Measurements from ENCODE around the gene PPP4R3B. TPM values are rescaled to one million over a fixed set of nuclear protein-coding genes. Genes with fewer than 3 reads are reported as not detected.

PPP4R3B gene
- total and polyA plus RNA-seq, 4 donors = 17.4 to 57.7 (median 30.9) TPM

DNA sequence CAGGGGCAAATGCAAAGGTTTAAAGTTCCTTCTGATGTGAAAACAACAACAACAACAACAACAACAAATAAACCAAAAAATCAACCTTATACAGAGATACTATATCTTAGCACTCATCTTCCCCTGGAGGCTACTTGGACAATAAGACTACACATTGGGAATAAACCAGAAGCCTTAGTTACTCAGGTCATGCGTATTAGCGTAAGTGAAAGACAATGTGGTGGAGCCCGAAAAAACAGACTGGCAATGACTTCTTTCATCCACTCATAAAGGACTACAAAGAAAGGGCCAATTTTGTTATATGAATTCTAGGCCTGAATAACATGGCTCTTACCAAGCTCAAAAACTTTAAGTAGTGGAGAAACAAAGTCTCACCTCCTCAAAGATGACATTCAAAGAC is 19.4 kb upstream of the PPP4R3B start (continued):
- TF ChIP-seq, protein P1, sequence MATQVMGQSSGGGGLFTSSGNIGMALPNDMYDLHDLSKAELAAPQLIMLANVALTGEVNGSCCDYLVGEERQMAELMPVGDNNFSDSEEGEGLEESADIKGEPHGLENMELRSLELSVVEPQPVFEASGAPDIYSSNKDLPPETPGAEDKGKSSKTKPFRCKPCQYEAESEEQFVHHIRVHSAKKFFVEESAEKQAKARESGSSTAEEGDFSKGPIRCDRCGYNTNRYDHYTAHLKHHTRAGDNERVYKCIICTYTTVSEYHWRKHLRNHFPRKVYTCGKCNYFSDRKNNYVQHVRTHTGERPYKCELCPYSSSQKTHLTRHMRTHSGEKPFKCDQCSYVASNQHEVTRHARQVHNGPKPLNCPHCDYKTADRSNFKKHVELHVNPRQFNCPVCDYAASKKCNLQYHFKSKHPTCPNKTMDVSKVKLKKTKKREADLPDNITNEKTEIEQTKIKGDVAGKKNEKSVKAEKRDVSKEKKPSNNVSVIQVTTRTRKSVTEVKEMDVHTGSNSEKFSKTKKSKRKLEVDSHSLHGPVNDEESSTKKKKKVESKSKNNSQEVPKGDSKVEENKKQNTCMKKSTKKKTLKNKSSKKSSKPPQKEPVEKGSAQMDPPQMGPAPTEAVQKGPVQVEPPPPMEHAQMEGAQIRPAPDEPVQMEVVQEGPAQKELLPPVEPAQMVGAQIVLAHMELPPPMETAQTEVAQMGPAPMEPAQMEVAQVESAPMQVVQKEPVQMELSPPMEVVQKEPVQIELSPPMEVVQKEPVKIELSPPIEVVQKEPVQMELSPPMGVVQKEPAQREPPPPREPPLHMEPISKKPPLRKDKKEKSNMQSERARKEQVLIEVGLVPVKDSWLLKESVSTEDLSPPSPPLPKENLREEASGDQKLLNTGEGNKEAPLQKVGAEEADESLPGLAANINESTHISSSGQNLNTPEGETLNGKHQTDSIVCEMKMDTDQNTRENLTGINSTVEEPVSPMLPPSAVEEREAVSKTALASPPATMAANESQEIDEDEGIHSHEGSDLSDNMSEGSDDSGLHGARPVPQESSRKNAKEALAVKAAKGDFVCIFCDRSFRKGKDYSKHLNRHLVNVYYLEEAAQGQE (IDR thresholded peaks at IDR 0.05) = no peak
- no peak for TF ChIP-seq RAD21 (IDR thresholded peaks at IDR 0.05)
- TF ChIP-seq HNF4A (conservative IDR thresholded peaks at IDR 0.05) = no peak

- no peaks in the 10 kb centered on the region for H3K27me3 ChIP-seq (ENCODE audit: control insufficient read depth in 4 of 4, insufficient read depth in 4 of 4, low read length in 3 of 4)
- WGBS = 96% methylated on average over 2 of the region's 2 CpGs
- peaks cover 0 to 5% (median 0%) of the 10 kb centered on the region in 4 donors for H3K36me3 ChIP-seq (ENCODE audit: control insufficient read depth in 4 of 4, insufficient read depth in 3 of 4, low read depth in 1 of 4, low read length in 3 of 4)
- H3K9me3 ChIP-seq (ENCODE audit: control insufficient read depth in 4 of 4, low read length in 3 of 4) = no peaks in the 10 kb centered on the region
- peaks cover 0 to 6% (median 0%) of the 10 kb centered on the region in 4 donors for H3K4me1 ChIP-seq (ENCODE audit: control insufficient read depth in 4 of 4, insufficient read depth in 4 of 4, low read length in 3 of 4)
- TF ChIP-seq JUND (IDR thresholded peaks at IDR 0.05) = no peak
- TF ChIP-seq HNF4A (conservative IDR thresholded peaks at IDR 0.05) = no peak
- TF ChIP-seq, protein P1 (IDR thresholded peaks at IDR 0.05) = no peak
- TF ChIP-seq FOXA1 (IDR thresholded peaks at IDR 0.05) = no peak
- TF ChIP-seq, protein P2, sequence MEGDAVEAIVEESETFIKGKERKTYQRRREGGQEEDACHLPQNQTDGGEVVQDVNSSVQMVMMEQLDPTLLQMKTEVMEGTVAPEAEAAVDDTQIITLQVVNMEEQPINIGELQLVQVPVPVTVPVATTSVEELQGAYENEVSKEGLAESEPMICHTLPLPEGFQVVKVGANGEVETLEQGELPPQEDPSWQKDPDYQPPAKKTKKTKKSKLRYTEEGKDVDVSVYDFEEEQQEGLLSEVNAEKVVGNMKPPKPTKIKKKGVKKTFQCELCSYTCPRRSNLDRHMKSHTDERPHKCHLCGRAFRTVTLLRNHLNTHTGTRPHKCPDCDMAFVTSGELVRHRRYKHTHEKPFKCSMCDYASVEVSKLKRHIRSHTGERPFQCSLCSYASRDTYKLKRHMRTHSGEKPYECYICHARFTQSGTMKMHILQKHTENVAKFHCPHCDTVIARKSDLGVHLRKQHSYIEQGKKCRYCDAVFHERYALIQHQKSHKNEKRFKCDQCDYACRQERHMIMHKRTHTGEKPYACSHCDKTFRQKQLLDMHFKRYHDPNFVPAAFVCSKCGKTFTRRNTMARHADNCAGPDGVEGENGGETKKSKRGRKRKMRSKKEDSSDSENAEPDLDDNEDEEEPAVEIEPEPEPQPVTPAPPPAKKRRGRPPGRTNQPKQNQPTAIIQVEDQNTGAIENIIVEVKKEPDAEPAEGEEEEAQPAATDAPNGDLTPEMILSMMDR (IDR thresholded peaks at IDR 0.05; ENCODE audit: low read depth, low read length, missing input control) = no peak
- no peak for TF ChIP-seq RAD21 (IDR thresholded peaks at IDR 0.05)
- TF ChIP-seq FOXA2 (IDR thresholded peaks at IDR 0.05) = no peak
- no peak for TF ChIP-seq SP1 (IDR thresholded peaks at IDR 0.05)
- no peak for TF ChIP-seq YY1 (IDR thresholded peaks at IDR 0.05)
- TF ChIP-seq, protein P3, sequence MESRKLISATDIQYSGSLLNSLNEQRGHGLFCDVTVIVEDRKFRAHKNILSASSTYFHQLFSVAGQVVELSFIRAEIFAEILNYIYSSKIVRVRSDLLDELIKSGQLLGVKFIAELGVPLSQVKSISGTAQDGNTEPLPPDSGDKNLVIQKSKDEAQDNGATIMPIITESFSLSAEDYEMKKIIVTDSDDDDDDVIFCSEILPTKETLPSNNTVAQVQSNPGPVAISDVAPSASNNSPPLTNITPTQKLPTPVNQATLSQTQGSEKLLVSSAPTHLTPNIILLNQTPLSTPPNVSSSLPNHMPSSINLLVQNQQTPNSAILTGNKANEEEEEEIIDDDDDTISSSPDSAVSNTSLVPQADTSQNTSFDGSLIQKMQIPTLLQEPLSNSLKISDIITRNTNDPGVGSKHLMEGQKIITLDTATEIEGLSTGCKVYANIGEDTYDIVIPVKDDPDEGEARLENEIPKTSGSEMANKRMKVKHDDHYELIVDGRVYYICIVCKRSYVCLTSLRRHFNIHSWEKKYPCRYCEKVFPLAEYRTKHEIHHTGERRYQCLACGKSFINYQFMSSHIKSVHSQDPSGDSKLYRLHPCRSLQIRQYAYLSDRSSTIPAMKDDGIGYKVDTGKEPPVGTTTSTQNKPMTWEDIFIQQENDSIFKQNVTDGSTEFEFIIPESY (IDR thresholded peaks at IDR 0.05) = no peak
- TF ChIP-seq GABPA (IDR thresholded peaks at IDR 0.05 in 1 of 2, conservative IDR thresholded peaks at IDR 0.05 in 1 of 2) = no peak
- TF ChIP-seq RXRA (IDR thresholded peaks at IDR 0.05) = no peak
- no peak for TF ChIP-seq ATF3 (IDR thresholded peaks at IDR 0.05)
- no peak for TF ChIP-seq TAF1 (conservative IDR thresholded peaks at IDR 0.05)
- TF ChIP-seq EGR1 (IDR thresholded peaks at IDR 0.05; ENCODE audit: low read depth in 2 of 2) = no peak
- no peak overlapping the region for H3K4me3 ChIP-seq (ENCODE audit: low read depth in 1 of 3, low read length in 3 of 3)
- DNase-seq (ENCODE audit: low spot score) = no peak
- no peak overlapping the region for H3K9ac ChIP-seq (ENCODE audit: low read depth in 1 of 2, low read length in 2 of 2)
- no peak overlapping the region for H3K27ac ChIP-seq (ENCODE audit: low read depth in 1 of 2, low read length in 2 of 2)
Observed at GRCh38 chr2:55628931-55629330, 11.5 kb upstream of the PPP4R3B start.
